ENCODE results near the gene DIPK2B.

DNA sequence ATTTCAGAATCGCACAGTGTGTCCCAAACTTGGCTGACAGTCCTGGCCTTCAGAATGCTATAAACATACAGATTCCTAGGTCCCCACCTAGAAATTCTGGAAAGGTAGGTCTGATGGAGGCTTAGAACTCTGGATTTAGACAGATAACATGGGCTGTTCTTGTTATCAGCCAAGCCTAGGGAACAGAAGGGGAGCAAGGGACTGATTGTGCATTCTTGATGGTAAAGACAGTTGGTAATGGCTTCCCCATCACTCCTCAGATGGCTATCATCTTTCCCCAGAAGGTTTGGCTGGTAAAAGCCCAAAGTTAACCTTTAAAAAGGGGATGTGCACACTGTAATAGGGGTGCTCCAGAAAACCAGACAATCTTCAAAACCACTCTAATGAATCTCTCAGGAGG is 35.7 kb downstream of the DIPK2B start:
- TF ChIP-seq, protein P1, sequence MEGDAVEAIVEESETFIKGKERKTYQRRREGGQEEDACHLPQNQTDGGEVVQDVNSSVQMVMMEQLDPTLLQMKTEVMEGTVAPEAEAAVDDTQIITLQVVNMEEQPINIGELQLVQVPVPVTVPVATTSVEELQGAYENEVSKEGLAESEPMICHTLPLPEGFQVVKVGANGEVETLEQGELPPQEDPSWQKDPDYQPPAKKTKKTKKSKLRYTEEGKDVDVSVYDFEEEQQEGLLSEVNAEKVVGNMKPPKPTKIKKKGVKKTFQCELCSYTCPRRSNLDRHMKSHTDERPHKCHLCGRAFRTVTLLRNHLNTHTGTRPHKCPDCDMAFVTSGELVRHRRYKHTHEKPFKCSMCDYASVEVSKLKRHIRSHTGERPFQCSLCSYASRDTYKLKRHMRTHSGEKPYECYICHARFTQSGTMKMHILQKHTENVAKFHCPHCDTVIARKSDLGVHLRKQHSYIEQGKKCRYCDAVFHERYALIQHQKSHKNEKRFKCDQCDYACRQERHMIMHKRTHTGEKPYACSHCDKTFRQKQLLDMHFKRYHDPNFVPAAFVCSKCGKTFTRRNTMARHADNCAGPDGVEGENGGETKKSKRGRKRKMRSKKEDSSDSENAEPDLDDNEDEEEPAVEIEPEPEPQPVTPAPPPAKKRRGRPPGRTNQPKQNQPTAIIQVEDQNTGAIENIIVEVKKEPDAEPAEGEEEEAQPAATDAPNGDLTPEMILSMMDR (IDR thresholded peaks at IDR 0.05): no peak
- TF ChIP-seq EZH2 (IDR thresholded peaks at IDR 0.05; ENCODE audit: borderline replicate concordance, insufficient read depth, low read depth, low read length, poor library complexity, severe bottlenecking): no peak

Data from B cell (primary cell).